GM18499 (cell line): Measurements from ENCODE around the gene KRTAP12-2.
"Not testable (repeated sequence)": the region's sequence is repeated elsewhere in the genome, so short reads cannot be mapped to it uniquely, and the experiment has no call there.

Experiments
- ATAC-seq: cut with Tn5 transposase; IDR thresholded peaks from one replicate; pipeline ENCODE4 v1.9.1; 2021; ENCODE audit warnings: moderate number of reproducible peaks; ENCODE audit not compliant: insufficient read depth, unreplicated experiment

The KRTAP12-2 gene

DNA sequence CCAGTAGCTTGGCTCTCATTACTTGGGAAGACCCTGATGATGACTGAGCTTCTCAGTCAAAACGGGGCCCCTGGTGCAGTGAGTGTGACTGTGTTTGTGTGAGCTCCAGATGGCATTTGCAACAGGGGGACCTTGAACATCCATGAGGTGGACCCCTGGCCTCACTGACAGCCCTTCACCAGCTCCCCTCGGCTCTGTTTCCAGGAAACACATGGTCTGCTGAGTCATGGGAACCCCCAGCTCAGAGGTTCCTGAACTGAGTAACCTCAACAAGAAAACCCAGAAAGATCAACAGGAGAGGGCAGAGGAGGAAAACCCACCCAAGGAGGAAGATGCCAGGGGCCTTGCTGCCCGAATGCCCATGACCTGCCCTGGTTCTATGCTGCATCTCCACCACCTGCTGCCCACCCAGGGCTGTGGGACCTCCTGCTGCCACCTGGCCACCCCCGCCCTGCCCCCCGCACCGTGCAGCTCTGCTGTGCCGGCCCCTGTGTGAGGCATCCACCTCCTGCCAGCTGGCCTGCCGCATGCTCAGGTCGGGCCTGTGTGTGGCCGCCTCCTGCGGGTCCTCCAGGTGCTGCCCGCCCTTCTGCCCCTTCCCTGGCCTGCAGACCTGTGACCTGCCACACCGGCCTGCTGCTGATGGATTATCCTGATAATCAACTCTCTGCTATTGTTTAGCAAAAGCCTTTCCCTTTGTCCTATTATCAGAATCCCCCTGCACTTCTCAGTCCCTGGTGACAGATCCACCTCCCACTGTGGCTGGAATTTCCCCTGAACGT is 19.5 kb upstream of the KRTAP12-2 start:
- ATAC-seq, result no peak

DNA sequence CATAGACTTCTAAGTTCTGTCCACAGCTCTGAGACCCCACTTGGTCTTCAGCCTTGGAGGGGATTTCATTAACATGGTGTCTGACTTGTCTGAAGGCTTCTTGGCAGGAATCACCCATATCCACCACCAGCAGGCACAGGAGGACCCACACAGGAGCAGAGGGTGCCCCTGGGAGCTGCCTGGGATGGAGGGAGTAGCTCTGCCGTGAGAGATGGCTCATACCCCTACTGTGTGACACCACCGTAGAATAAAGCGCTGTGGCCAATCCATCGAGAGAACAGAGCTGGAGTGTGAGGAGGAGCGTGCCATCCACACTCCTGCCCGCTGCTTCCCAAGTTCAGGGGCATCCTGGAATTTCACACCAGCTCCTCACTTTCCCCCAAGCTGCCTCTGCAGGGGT is 18.3 kb upstream of the KRTAP12-2 start:
- not testable (repeated sequence) for ATAC-seq

DNA sequence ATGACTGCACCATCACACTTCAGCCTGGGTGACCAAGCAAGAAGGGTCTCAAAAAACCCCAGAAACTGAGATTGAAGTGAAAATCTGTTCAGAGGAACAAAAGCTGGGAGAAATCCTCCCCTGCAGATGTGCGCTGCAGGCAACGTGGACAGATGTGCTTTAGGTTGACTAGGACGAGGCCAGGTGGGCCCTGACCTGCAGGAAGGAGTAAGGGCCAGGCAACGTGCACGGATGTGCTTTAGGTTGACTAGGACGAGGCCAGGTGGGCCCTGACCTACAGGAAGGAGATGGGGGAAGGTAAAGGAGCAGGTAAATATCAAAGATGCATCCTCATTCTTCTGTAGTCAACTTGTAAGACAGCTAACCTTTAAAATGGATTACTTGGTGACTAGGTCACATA is 17.8 kb upstream of the KRTAP12-2 start:
- no peak for ATAC-seq

DNA sequence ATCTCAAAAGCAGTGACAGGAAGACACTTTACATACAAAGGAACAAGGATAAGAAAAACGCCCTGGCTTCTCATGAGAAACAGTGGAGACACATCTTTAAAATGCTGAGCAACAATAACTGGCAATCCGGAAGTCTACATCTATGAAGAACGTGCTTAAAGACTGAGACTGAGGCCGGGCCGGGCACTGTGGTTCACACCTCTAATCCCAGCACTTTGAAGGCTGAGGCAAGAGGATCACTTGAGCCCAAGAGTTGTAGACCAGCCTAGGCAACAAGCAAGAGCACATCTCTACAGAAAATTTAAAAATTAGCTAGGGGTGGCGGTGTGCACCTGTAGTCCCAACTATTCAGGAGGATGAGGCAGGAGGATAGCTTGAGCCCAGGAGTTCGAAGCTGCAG is 17.4 kb upstream of the KRTAP12-2 start:
- no peak for ATAC-seq

DNA sequence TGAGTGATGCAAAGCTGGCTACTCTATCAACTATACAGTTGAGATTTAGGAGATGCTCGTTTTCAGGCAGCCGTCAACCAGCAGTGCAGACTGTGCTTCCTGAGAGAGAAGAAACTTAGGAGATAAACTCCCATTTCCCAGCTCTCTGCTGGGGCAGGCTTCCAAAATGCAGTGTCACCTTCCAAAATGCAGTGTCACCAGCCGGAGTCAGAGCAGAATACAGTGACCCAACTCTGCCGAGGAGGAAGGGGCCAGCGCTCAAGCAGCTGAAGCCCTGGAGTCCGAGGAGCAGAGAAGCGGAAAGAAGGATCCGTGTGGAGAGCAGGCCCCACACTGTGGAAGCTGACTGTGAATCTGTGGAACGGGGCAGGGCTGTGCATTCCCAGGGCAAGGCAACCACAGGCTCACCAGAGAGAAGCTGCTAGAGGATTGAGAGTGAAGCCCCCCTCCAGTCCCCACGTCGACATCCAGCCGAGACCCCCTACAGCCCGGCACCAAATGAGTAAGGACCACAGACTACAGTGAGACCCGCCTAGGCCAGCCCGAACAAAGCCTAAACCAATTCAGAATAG is 15.9 kb upstream of the KRTAP12-2 start:
- no peak for ATAC-seq

DNA sequence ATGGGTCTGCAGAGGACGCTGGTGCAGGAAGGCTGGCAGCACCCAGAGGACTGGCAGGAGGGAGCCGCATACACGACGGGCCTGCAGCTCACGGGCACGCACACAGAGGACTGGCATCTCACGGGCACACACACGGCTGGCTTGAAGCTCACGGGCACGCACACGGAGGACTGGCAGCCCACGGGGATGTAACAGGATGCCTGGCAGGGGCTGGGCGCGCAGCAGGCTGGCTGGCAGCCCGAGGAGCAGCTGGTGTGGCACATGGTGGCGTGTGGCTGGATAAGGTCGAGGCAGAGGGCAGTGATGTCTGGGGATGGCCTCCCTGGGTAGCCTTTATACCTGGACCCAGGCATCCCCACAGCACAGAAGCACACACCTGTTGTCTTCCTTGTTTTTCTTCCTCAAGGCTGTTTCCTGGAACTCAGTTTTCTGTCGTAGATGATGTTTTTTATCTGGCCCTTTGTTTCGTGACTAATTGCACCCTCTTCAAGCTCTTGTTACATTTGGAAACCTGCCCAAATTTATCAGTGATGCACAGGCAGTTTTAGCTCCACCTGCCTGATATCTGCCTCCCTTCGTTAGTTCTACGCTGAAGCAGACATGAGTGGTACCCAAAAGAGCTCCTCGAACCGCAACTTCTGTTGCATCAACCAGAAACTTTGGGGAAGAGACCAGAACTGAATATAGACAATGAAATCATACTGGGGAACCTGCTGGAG is 15.3 kb upstream of the KRTAP12-2 start, which contains the start of gene KRTAP12-1:
Gene KRTAP12-1 (minus strand): TSS at position 303 of the 719 bp plus-strand sequence. CDS start 40 bp downstream, at position 263.
- ATAC-seq, result no peak

DNA sequence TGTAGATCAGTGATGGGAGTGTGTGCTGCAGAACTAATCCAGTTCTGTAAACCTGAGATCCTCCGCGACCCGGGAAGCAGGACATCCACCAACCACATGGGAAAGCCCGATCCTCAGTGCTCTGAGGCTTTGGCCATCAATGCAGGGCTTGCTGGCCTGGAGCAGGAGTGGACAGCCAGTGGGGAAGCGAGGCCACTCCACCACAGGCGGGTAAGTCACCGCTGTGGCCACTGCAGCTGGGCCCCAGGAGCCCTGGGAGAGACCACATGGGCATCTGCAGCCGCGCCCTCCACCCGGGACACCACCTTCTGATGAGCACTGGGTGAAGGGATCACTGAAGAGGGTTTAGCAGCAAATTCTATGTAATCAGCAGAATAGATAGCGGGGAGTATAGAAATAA is 14.4 kb upstream of the KRTAP12-2 start:
- no peak for ATAC-seq

DNA sequence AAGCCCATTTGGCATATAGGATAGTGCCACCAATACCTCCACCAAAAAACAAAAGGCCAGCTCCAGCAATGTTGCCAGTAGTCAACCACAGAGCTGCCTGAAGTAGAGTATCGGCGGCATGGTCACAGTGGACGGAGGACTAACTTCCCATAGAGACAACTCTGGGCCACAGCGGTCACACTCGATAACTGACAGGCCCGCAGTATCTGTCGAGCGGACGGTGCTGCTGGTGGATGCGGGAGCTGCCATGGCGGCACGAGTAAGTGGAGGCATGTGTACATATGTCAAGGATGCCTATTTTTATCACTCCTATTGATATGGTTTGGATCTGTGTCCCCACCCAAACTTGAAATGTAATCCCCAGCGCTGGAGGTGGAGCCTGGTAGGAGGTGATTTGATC is 11.2 kb upstream of the KRTAP12-2 start:
- no peak for ATAC-seq

DNA sequence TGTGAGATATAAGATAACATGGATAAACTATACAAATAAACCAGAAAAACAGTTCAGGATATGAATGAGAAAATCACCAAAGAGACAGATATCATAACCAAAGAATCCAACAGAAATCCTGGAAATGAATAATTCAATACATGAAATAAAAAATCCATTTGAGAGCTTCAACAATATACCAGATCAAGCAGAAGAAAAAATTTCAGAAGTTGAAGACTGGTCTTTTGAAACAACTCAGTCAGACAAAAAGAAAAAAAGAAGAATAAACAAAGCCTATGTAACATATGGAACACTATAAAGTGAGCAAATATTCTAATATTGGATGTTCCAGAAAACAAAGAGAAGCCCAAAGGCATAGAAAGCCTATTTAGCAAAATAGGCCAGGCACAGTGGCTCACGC is 5.2 kb upstream of the KRTAP12-2 start:
- ATAC-seq, result no peak

DNA sequence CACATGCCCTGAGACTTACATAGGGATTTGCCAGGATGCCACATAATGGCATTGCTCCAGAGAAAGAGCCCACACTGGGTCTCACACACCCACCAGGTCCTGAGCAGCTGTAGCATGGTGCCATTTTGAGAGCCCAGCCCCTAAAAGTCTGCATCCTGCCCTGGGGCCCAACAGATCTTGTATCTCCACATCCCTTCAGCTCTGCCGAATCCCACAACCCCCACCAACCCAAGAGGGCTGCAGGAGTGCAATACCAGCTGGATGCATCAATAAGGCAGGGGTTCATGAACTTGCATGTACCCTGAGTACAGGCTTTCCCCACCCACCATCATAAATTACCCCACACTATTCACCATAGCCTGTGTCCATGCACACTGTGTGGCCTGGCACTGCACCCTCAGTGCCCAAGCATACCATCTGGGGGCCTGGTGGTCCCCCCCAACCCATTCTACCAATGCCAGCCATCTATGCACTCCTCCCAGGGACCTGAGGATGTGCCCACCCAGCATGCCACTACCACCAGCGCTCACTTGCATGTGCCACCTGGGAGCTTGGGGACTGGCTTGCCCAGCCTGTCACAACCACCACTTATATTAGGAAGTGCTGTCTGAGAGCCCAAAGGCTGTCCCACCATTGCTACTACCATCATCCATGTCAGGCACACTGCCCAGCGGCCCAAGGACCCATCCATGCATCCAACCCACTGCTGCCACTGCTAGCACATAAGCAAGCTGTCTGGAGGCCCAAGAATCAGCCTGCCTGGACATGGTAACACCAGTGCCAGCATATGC is 4.1 kb upstream of the KRTAP12-2 start:
- ATAC-seq, result no peak

DNA sequence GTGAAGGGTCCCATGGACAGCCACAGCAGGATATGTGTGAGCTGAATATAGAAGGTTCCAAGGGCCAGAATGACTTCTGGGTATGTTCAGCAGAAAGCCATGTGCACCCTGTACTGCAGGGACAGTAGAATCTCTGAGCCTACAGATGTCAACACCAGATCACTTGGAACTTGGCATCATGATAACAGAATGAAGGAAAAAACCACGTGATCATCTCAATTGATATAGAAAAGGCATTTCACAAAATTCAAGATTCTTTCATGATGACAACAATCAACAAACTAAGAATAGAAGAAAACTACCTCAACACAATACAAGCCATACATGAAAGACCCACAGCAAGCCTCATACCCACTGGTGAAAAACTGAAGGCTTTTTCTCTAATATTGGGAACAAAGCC is 885 bp upstream of the KRTAP12-2 start:
- no peak for ATAC-seq

DNA sequence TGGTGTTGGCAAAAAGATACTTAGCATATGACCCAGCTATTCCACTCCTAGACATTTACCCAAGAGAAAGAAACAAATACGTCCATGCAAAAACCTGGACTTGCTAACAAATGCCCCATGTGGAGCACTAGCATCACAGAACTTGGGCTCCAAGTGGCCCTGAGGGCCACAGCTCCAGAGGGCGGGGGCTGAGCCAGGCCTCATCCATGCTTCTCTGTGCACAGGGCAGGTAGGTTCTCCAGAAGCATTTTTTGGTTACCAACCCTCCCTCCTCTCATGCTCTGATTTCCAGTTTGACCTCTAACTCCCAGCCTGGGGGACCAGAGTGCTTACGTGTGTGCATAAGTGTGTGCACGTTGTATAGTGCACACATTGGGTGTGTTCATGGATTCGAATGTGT is 2.0 kb downstream of the KRTAP12-2 start:
- ATAC-seq, result no peak

DNA sequence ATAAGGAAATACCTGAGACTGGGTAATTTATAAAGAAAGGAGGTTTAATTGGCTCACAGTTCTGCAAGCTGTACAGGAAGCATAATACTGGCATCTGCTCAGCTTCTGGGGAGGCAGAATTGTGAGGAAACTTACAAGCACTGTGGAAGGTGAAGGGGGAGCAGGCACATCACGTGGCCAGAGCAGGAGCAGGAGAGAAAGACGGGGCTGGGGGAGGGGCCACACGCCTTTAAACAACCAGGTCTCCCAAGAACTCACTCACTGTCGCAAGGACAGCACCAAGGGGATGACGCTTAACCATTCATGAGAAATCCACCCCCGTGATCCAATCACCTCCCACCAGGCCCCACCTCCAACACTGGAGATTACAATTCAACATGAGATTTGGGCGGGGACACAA is 5.2 kb downstream of the KRTAP12-2 start:
- not testable (repeated sequence) for ATAC-seq

DNA sequence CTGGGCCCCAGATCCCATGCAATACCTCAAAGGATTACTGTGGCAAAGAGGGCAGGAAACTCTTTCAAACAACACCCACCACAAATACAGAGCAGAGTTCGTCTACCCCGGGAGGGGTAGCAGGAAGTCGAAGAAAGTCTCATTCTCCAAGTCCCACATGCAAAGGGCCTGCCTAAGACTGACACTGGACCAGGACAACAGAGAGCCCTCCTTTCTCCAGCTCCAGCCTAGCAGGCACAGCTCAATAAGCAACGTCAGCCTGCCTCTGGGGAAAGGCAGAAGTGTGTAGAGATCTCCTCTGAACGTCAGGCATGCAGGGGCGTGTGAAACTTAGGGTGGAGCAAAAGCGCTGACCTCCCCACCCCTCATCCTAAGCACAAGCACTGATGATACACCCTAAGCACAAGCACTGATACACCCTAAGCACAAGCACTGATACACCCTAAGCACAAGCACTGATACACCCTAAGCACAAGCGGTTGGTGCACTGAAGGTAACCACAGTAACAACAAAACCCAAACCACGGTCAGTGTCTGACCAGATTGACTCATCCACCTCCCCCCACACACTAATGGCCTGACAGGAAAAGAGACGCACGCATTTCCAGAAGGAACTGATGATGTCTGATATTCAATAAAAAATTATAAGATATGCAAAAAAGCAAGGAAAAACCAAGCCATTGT is 7.7 kb downstream of the KRTAP12-2 start:
- no peak for ATAC-seq

DNA sequence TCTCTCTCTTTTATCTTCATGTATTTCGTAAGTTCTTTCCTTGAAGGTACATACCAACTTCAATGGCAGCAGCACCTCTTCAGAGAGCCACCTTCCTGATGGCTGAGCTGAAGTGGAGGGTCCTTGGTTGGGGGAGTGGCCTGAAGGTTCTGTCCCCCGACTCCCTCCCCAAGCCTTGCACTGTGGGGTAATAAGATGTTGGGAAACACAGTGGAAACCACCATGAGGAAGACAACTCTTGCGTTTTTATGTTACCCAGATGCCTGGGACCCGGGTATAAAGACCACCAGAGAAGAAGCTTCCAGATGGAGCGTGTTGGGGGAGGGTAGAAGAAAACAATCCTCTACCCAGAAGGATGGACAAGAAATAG is 8.2 kb downstream of the KRTAP12-2 start:
- ATAC-seq, result no peak

DNA sequence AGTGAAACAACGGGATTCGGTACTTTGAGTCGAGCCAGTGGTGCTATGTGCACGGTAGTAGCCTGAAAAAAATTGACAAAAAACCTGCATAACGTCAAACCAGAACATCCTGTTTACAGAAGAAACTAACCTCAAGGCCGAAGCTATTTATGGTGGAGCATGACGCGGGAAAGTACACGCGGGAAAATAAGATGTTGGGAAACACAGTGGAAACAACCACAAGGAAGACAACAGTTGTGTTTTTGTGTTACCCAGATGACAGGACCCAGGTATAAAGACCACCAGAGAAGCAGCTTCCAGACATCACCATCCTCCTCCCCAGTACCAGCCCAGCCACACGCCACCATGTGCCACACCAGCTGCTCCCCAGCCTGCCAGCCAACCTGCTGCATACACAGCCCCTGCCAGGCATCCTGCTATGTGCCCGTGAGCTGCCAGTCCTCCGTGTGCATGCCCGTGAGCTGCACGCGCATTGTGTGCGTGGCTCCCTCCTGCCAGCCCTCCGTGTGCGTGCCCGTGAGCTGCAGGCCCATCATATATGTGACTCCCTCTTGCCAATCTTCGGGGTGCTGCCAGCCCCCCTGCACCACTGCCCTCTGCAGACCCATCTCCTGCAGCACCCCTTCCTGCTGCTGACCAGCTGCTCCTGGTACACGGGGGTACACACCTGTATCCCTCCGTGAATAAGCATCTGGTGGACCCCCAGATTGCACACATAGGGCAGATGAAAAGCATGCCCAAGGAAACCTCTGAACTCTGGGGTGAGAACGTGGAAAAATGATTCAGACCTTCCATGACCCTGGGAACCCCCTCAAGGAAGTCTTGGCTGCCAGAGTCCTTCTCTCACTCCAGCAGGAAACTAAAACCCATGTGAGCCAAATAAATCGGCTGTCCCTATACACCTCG is 8.8 kb downstream of the KRTAP12-2 start, which contains the start of gene KRTAP12-3:
Gene KRTAP12-3 (plus strand): TSS at position 298 of the 906 bp plus-strand sequence. CDS start 48 bp downstream, at position 346.
- ATAC-seq, result no peak

DNA sequence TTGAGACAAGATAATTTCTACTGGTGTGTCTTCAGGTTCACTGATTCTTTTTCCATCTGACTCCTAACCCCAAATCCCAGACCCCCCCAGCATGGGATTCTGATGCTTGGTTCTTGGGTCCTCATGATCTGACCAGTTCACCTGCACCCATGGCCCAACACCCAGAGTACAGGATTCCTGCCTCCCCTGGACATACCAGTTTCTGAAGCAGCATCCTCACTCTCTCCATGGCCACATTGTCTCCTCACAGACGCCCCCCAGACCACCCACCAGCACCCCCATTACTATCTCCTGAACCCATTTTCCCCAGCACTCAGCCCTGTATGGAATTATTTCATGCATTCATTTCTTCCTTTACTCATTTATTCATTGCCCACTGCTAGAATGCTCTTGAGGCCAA is 9.9 kb downstream of the KRTAP12-2 start:
- ATAC-seq, result no peak

DNA sequence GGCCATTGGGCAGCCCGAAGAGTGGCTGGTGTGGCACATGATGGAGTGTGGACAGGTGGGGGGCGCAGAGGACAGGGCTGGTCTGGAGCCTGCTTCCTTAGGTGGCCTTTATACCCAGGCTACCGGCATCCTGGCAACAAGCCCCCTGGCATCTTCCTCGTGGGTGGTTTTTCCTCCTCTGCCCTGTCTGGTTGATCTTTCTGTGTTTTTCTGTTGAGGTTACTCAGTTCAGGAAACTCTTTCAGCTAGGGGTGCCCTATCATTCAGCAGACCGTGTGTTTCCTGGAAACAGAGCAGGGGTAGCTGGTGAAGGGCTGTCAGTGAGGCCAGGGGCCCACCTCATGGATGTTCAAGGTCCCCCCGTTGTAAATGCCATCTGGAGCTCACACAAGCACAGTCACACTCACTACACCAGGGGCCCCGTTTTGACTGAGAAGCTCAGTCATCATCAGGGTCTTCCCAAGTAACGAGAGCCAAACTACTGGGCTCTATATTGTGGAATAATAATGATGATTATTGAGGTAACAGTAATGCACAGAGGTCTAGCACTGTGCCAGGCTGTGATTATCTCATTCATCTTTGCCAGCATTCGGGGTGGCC is 12.1 kb downstream of the KRTAP12-2 start, which contains the start of gene KRTAP12-4:
Gene KRTAP12-4 (minus strand): TSS at position 84 of the 600 bp plus-strand sequence. CDS start 45 bp downstream, at position 39.
- ATAC-seq, result no peak
